Measurements from ENCODE around the gene SRPRA. TPM values are rescaled to one million over a fixed set of nuclear protein-coding genes. Genes with fewer than 3 reads are reported as not detected.

SRPRA gene
- total RNA-seq, 1 donor from 2014 or later, result 54.8 TPM

- no peak for TF ChIP-seq CTCF (conservative IDR thresholded peaks at IDR 0.05; ENCODE audit: low read depth, low read length)
- DNase-seq (ENCODE audit: low read depth), result no peak
- peak within 1 kb of the TSS; percentile 75 for H3K4me3 ChIP-seq (ENCODE audit: low read depth, low read length)
These were observed 14.3 kb upstream of the SRPRA start, which contains the start of gene TIRAP for GRCh38 chr11:126282736-126283591. Gene TIRAP, plus strand, starts transcription at chr11:126283093. Its CDS starts 7,802 bp downstream, at chr11:126290895.

GRCh38 chr11:126282361-126282735, 13.7 kb upstream of the SRPRA start:
- no peak for DNase-seq (ENCODE audit: low read depth)
- peak overlapping the region; percentile 75 for H3K4me3 ChIP-seq (ENCODE audit: low read depth, low read length)
- no peak for TF ChIP-seq CTCF (conservative IDR thresholded peaks at IDR 0.05; ENCODE audit: low read depth, low read length)

GRCh38 chr11:126281666-126282175, 13.0 kb upstream of the SRPRA start:
- no peak for TF ChIP-seq CTCF (conservative IDR thresholded peaks at IDR 0.05; ENCODE audit: low read depth, low read length)
- DNase-seq (ENCODE audit: low read depth), result no peak
- no peak overlapping the region for H3K4me3 ChIP-seq (ENCODE audit: low read depth, low read length)

- no peak for TF ChIP-seq CTCF (conservative IDR thresholded peaks at IDR 0.05; ENCODE audit: low read depth, low read length)
- no peak overlapping the region for H3K4me3 ChIP-seq (ENCODE audit: low read depth, low read length)
- no peak for DNase-seq (ENCODE audit: low read depth)
These were observed 12.6 kb upstream of the SRPRA start for GRCh38 chr11:126281245-126281644.

- TF ChIP-seq CTCF (conservative IDR thresholded peaks at IDR 0.05; ENCODE audit: low read depth, low read length), result no peak
These were observed 11.9 kb upstream of the SRPRA start for GRCh38 chr11:126280595-126280994.

GRCh38 chr11:126279191-126279590, 10.5 kb upstream of the SRPRA start:
- no peak overlapping the region for H3K4me3 ChIP-seq (ENCODE audit: low read depth, low read length)
- no peak for TF ChIP-seq CTCF (conservative IDR thresholded peaks at IDR 0.05; ENCODE audit: low read depth, low read length)
- DNase-seq (ENCODE audit: low read depth), result no peak

More at GRCh38 chr11:126280595-126280994, 11.9 kb upstream of the SRPRA start:
- no peak for DNase-seq (ENCODE audit: low read depth)
- H3K4me3 ChIP-seq (ENCODE audit: low read depth, low read length), result no peak overlapping the region

Measured in epithelial cell of proximal tubule (primary cell).